Myocyte (in vitro differentiated cells): ENCODE data around the gene LGALSL. TPM values are rescaled to one million over a fixed set of nuclear protein-coding genes. Genes with fewer than 3 reads are reported as not detected.
A peak's percentile ranks its signal among the peaks of the same experiment; 100 is the strongest.
"Not testable (repeated sequence)": the region's sequence is repeated elsewhere in the genome, so short reads cannot be mapped to it uniquely, and the experiment has no call there.

Experiments used
- DNase-seq: peaks from one replicate; pipeline ENCODE4 v3.0.0-alpha.2; 2012; ENCODE audit warnings: low read depth
- total RNA-seq: library from RNA; depleted of rRNA; stranded (reverse); fragments of >200 nt; gene quantifications from 2 replicates; pipeline ENCODE4 v1.2.3, GENCODE V29; 2014

LGALSL gene
- total RNA-seq, 1 donor from 2014 or later, result 2.0 TPM

DNA sequence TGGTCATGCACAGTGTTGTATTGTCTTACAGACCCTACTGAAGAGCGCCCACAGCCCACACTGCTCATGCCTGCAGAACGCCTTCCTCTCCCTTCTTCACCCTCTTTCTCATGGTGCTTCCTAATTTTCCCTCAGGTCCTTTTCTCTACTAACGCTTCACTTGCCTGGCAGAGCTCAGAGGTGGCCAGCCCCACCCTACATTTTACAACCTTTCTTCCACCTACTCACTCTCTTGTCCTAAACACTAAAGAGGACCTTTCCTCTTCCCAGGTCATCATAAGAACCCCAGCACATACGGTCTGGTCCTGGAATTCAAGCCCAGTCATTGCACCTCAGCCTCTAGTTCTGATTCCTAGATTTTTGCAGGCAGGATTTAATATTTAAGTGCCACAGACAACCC is 11.7 kb upstream of the LGALSL start:
- DNase-seq, result no peak

DNA sequence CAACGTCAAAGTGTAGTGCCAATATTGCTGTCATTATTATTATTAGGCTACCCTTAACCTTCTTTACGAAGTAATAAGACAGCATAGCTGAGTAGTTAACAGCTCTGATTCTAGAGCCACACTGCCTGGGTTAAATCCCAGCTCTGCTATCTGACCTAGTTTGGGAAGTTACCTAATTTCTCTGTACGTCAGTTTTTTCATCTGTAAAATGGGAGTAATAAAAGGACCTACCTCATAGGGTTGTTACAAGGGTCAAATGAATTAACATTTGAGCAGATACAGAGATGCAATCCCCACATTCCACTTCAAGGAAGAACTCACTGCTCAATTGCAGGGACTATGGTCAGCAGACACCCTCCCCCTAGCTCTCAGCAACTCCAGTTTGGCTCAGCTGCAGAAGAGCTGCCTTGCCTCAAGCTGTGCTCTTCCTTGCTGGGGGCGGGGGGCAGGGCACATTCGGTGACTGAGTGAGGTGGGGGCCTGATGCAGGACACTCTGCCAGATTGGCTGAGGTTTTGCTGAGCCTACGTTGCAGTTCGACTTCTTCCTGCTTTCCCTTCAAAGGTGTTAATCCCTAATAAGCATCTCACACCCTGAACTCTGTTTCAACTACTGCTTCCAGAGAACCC is 11.0 kb upstream of the LGALSL start:
- no peak for DNase-seq

DNA sequence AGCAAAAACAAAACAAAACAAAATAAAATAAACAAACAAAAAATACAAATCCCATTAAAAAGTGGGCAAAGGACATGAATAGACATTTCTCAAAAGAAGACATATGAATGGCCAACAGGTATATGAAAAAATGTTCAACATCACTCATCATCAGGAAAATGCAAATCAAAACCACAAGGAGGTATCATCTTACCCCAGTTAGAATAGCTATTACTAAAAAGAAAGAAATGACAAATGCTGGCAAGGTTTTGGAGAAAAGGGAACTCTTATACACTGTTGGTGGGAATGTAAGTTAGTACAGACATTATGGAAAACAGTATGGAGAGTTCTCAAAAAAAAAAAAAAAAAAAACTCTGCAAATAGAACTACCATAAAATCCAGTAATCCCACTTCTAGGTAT is 8.0 kb upstream of the LGALSL start:
- not testable (repeated sequence) for DNase-seq

DNA sequence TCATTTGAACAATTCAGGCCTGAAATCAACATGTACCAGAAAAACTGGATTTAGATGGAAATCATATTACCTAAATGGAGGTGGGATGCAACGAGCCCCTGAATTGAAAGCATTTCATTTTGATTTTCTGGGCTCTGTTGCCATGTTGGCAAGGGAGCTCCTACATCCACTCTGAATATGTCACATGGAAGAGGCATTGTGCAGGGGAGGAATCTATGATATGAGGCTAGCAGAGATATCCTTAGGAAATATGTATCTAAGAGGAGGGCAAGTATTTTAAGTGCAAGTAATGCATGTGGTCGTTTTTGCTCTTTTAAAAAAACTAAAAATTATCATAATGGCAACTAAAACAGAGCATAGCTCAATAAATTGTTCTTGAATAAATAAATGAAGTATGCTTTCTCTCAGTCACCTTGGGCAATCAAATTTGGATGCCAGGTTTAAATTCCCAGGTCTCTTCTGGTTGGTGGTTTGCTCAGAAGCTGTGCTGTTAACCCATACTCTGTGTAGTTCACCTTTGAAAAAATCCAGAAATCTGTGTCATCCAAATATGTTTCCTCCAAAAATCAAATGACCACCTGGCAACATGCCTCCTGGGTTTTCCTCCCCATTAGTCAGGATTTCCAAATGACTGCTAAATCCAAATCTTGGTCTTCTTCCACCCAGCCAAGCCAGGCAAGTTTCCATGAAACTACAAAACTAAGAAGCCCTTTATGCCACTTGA is 6.5 kb upstream of the LGALSL start:
- DNase-seq, result no peak

DNA sequence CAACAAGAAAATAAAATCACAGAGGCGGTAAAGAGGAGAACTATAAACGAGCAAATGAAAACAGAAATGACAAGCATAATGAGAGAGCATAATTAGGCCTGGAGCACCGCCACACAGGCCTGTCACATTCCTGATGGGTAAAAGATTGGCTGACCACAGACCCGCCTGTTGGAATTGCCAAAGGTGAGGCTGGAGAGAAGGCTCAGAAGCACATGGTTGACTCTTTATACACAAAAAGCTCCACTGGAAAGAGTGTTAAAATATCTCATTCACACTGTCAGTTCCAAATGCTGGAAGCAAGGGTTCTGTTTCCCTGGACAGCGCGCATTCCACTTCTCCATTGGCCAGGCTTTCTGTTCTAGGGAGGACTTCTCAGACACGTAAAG is 5.9 kb upstream of the LGALSL start:
- no peak for DNase-seq

DNA sequence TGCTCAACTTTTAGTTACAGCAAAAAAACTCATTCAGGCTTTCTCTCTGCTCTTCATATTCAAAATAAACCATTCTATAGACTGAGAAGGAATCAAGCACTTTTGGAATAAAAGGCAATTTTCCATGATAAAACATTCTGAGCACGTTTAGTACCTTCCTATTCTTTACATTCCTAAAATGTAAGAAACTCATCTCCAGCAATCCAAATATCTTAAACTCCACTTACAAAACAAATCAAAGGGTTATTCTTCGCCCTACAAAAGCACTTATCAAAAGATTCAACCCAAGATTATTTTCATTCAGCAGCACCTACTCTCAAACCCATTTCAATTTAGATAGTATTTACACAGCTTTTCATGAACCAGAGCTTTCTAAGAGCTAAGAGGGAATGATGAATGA is 2.9 kb upstream of the LGALSL start:
- no peak for DNase-seq

DNA sequence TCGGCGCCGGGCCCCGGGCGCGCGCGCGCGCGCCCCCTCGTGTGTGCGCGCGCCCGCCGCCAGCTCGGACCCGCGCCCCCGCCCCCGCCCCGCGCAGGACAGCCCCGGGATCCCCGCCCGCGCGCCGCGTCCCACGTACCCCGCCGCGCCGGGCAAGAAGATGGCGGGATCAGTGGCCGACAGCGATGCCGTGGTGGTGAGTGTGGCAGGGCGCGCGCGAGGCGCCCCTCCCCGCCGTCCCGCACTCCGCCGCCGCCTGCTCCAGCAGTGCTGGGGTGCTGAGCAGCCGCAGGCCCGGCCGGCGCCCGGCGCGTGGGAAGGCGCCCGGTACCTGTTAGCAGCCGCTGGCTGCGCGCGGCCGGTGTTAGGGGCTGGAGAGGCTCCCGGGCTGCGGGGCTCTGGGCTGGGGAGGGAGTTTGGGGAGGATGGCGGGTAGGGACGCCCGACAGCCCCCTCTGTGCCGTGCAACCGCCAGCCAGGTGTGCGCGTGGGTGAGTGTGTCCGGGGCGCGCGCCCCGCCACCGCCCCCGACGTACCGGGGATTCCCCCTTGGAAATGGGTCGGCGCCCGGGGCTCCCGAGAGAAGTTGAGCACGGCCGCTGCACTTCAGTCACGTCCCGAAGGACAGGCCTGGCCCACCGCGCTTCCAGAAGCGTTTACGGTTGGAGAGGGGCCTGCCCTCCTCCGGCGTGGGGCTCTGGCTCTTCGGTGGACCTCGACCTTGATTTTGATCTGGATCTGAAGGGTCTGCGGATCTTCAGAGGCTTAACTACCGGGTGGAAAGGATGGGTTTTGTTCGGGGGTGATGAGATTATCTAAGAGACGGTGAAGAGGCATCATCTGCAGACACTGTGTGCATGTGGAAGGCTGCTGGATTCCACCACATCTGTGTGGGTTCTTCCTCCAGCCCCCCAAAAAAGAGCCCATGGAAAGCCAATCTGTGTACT is 697 bp downstream of the LGALSL start:
- DNase-seq, result peak; percentile 35

DNA sequence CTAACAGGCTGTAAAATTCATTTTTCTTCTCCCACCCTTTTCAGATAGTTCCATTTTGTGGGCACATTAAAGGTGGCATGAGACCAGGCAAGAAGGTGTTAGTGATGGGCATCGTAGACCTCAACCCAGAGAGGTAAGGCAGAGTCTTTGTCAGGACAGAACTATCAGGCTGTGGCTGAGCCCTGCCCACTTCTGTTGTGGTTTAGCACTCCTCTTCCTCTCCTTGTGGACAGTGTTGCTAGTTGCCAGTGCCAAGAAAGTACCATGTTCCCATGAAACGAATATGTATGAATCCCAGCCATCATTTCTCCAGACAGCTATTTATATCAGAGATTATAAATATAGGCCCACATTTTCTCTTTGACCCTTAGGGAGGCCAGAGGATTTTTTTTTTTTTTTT is 1.6 kb downstream of the LGALSL start:
- no peak for DNase-seq

DNA sequence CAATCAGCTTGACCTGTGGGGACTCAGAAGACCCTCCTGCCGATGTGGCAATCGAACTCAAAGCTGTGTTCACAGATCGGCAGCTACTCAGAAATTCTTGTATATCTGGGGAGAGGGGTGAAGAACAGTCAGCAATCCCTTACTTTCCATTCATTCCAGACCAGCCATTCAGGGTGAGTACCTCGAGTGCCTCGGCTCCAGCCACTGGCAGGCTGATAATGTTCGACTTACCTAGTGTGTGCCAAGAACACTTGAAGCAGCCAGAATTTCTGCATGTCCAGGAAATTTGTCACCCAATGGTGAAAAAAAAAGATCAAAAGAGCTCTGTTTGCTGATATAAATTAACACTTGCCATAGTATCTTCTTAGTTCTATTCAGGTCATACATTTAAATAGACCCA is 2.3 kb downstream of the LGALSL start:
- DNase-seq, result no peak

DNA sequence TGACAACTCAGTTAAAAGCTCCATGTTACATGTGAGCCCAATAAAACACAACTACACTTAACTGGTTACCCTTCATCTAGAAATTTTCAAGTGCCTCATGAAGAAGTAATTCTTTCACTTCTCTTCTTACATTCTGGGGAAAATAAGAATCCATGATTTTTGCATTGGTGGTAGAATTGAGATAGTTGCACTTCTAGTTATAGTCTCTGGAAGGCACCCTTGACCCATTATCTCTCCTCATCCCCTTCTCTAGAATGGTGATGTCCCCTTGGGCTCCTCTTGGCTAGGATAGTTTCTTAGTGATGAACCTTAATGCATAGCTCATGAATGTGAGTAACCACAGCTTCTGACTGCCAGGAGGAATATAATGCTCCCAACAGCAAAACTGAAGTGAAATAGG is 3.6 kb downstream of the LGALSL start:
- DNase-seq, result no peak

DNA sequence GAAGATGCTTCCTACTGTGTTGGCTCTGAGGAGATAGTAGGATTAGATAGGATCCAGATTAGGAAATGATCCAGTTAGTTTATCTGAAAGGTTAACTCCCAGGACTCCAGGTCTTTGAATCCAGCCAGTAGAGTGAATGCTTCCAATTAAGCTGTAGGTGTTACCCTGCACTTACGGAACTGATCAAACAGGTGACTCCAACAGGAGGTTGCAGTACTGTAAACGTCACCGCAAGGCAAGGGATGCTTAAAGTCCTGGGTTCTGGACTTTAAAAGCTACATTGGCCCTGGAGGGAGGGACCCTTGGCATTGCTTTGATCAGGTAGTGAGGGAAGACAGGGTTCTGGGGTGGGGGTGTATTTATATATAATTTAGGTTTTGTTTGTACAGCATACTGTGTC is 5.6 kb downstream of the LGALSL start:
- DNase-seq, result no peak

DNA sequence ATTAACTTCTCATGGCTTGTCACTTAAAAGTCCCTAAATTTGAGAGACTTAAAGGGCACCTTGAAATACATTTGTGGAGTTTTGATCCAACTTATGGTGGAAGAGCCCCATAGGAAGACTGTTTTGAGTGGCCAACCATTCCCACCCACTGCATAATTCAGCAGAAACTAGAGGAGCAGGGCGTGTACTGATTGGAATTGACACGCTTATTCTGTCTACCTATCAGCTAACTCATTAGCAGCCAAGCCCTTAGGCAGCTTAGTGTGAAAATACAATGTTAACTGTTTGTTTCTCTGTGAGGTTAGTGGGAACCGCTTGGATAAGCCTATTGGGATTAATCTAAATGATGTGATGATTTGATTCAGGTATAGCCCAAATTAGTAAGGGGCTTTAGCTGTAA is 6.4 kb downstream of the LGALSL start:
- no peak for DNase-seq

DNA sequence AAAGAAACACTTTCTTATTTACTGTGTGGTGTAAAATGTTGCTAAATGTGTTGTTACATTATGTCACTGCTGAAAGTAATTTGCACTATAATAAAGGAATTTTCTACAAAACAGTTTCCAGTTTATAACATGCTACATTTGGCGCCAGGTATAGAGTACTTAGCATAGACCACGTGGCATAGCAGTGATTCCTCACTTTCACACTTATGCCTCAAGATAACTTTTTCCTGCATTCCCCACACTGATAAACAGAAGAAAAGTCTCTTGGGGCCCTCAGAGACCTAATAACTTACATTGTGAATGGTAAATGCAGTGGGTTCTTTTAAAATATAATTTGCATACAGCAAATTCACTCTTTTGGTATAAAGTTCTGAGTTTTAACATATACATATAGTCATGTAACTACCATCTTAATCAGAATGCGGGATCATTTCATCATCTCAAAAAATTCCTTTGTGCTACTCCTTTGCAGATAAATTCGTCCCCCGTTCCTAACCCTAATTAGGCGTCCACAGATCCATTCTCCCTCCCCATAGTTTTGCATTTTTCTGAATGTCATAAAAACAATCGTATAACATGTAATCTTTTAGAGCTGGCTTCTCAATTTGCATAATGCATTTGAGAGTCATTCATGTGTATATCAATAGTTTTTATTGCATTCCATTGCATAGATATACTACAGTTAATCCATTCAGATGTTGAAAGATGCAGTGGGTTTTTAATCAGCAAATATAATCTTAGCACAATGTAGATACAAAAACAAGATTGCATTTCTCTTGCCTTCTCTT is 7.5 kb downstream of the LGALSL start:
- DNase-seq, result no peak

DNA sequence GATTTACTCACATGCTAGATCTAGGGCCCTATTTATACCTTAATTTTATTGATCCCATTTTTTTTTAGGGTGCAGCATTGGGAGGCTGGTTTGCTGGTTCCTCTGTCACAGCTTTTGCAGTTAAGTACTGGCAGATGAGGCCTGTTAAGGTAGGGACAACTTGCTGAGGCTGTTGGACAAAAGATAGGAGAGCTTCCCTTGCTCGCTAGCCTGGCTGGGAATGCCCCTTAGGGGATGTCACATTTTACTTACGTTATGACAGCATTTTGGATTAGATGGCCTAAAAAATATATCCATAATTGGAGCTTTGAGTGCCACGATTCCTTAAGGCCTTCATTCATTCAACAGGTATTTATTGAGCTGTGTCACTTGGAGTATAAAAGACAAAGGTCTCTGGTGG is 8.2 kb downstream of the LGALSL start:
- DNase-seq, result no peak

DNA sequence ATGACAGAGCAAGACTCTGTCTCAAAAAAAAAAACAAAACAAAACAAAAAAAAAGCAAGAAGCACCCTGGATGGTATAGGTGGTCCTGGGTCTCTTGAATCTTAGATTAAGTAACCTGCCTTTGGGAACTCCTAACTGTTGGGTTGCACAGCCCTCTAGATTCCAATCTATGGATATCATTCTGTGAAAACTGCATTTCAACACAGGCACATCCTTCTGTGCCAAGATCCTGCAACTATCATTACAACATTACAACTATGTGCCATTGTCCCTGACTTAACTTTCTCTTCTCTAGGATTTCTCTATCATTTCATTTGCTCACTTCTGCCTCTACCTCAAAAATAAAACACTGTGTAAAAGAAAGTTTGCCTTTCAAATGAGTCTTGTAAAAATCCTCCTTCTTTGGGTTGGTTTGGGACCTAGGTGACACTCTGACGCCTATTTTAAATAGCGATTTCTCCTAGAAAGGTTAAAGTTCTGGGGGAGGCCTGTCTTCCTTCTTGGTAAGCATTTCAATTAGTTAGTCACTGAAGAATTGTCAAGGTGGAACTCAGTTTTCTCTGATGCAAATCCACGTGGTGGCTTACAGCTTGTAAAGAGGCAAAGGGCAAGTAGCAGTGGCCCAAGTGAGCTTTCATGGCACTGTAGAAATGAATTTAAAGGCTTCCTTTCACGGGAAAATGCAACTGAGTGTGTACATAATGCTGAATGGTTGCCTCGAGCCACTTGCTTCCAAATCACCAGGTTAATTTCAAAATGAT is 9.2 kb downstream of the LGALSL start:
- no peak for DNase-seq

DNA sequence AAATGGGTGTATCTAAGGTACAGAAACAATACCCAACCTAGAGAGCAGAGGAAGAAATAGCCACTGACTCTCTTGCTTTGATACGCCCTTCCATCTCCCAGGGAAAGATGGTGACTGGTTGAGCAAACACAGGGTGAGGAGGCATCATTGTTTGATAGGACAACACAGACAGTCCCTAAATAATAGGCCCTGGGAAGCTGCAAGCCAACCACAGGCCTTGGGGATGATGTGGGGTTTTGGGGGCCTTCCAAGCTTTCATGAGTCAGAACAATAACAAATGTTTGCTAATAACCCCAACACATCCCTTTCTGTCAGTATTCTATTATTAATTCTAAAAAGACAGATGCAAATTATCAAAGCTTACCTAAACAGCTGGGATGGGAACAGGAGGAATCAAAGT is 9.8 kb downstream of the LGALSL start:
- DNase-seq, result peak; percentile 92

DNA sequence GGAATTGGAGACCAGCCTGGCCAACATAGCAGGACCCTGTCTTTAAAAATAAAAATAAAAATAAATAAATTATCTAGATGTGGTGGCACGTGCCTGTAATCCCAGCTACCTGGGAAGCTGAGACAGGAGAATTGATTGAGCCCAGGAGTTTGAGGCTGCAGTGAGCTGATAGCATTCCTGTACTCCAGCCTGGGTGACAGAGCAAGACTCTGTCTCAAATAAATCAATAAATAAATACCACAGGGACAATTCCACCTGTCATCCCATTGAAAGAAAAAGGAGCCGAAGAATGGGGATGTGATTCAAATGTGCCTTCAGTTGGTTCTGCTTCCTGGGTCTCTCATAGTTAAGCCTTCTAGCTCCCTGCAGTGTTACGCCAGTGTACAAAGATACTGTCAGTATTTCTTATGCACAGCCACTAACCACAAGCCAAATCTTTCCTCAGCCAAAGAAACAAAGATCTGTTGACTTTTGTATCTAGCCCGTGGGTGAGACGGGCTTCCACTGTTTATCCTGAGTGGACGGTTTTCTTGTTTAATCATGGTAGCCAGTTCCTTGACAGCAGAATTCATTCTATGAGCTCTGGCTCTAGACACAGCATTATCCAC is 12.6 kb downstream of the LGALSL start:
- no peak for DNase-seq

DNA sequence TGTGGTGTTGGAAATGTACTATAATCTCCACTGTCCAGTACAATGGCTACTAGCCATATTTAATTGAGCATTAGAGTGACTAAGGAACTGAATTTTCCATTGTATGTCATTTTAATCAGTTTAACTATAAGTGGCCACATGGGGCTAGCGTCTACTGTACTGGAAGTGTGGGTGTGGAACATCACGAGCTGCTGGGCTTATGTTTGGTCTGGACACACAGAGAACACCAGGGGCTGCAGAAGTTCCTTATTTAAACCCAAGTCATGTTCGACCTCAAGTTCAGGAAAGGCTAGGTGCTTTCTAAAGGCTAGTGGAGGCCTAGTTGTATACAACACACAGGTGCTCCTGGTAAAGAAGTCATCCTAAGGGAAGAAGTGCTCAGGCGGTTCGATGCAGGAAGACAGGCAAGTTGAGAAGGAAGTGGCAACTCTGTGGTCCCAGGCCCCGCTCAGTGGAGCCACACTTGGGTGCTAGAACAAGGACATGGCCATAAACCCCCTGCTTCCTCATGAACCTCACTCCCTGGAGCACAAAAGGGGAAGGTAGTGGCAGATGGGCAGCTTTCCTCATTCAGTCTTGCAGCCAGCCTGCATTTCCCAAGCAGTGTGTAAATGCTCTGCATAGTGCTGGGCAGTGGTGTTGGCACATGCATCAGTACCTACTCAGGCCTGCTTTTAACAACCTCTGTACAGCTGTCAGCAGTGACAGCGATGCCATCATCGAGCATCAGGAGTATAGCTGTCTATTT is 13.3 kb downstream of the LGALSL start:
- no peak for DNase-seq

DNA sequence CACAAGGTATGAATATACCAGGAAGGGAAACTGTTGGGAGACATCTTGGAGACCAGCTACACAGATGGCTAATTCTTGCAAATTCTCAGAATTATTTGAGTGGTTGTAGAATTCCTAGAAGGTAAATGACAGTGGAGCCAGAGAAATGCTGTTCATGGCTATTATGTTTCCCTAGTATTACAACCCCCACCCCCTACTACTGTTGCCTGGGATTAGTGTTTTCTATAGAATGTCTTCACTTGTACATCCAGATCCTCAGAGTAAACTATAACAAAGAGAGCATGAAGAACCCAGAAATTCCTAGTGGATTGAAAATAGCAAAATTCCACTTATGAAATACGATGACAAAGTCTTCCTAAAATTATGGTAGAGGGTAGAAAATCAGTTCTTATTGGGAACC is 15.3 kb downstream of the LGALSL start:
- DNase-seq, result no peak
